HepG2 (cell line): ENCODE data around the gene STN1. TPM values are rescaled to one million over a fixed set of nuclear protein-coding genes. Genes with fewer than 3 reads are reported as not detected.

ENCODE experiments used
- ZNF30 ChIP-seq: sonication (generic); formaldehyde crosslinking; IDR thresholded peaks from 2 replicates; pipeline ENCODE4 v1.5.0; 2020; ENCODE audit warnings: mild to moderate bottlenecking, missing genetic modification reagents
- ZNF333 ChIP-seq: sonication (generic); formaldehyde crosslinking; IDR thresholded peaks from 2 replicates; pipeline ENCODE4 v1.4.0; 2020; ENCODE audit warnings: mild to moderate bottlenecking, missing genetic modification reagents, borderline replicate concordance
- polyA plus RNA-seq, 8 experiments: library from polyadenylated mRNA; depleted of rRNA in 3 of 8; stranded (reverse) in 7 of 8; unstranded in 1 of 8; fragments of >200 nt; fragmentation: Illumina TruSeq in 4 of 8; extraction: Trizol in 4 of 8; gene quantifications; 2 replicates each; pipeline versions ENCODE4 v1.2.1 to v1.2.3, GENCODE V29; 2011 to 2016; ENCODE audit warnings: low read depth in 4 of 8, missing spikeins in 1 of 8, mixed read lengths in 1 of 8; ENCODE audit not compliant: insufficient read depth in 1 of 8
- total RNA-seq, 5 experiments: library from RNA; depleted of rRNA; stranded (reverse); fragments of >200 nt; fragmentation: Illumina TruSeq; extraction: Trizol; gene quantifications; 2 replicates each; pipeline ENCODE4 v1.2.3, GENCODE V29; 2016; ENCODE audit warnings: low read depth in 1 of 5
- TF ChIP-seq, protein P1 (sequence below): sonication (generic); formaldehyde crosslinking; IDR thresholded peaks from 2 replicates; pipeline ENCODE4 v1.8.1; 2023; ENCODE audit warnings: missing genetic modification reagents, inconsistent platforms, borderline replicate concordance
- TF ChIP-seq, protein P2 (sequence below): sonication (generic); formaldehyde crosslinking; IDR thresholded peaks from 2 replicates; pipeline ENCODE4 v1.5.0; 2020; ENCODE audit warnings: missing genetic modification reagents
- TF ChIP-seq, protein P3 (sequence below): sonication (generic); formaldehyde crosslinking; IDR thresholded peaks from 2 replicates; pipeline ENCODE4 v1.4.0; 2020; ENCODE audit warnings: missing genetic modification reagents
- TF ChIP-seq, protein P4 (sequence below): IDR thresholded peaks from 2 replicates; pipeline ENCODE4 v1.6.1; 2018; ENCODE audit warnings: missing genetic modification reagents
- TF ChIP-seq, protein P5 (sequence below): sonication (generic); formaldehyde crosslinking; IDR thresholded peaks from 2 replicates; pipeline ENCODE4 v1.4.0; 2020; ENCODE audit warnings: missing genetic modification reagents, borderline replicate concordance
- TF ChIP-seq, protein P6 (sequence below): IDR thresholded peaks from 2 replicates; pipeline ENCODE4 v1.4.0; 2020; ENCODE audit warnings: mild to moderate bottlenecking, missing genetic modification reagents
- TF ChIP-seq, protein P7 (sequence below): IDR thresholded peaks from 2 replicates; pipeline ENCODE4 v1.6.1; 2016; ENCODE audit warnings: mild to moderate bottlenecking
- TF ChIP-seq, protein P8 (sequence below): sonication (generic); formaldehyde crosslinking; IDR thresholded peaks from 2 replicates; pipeline ENCODE4 v1.5.1; 2020; ENCODE audit warnings: mild to moderate bottlenecking, missing genetic modification reagents

The STN1 gene
- total and polyA plus RNA-seq, 2 of the 13 experiments (the other 11 are each of a cell fraction or from before 2014, with no cell fraction given): 17.6 to 22.7 TPM

DNA sequence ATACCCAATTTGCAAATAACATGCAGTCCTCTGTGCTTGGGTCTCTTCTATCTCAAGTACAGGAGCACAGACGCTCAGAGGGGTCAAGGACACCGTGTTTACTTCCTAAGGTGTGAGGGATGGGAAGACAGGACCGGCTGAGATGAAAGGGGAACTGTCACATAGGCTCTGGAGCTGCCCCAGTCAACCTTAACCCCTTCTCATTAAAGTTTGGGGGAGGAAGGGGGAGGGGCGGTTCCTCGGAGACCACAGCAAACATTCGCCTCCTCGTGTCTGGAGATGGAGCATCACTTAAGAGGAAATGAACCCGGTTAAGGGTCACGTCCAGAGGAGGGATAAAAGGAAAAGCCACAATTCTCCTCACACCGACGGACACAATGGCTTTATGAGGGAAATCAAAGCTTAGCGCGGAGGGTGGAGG, 63.7 kb downstream of the STN1 start (continued):
- TF ChIP-seq, protein P1, sequence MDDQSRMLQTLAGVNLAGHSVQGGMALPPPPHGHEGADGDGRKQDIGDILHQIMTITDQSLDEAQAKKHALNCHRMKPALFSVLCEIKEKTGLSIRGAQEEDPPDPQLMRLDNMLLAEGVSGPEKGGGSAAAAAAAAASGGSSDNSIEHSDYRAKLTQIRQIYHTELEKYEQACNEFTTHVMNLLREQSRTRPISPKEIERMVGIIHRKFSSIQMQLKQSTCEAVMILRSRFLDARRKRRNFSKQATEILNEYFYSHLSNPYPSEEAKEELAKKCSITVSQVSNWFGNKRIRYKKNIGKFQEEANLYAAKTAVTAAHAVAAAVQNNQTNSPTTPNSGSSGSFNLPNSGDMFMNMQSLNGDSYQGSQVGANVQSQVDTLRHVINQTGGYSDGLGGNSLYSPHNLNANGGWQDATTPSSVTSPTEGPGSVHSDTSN (CRISPR knock-in tag): no peak
- TF ChIP-seq, protein P2, sequence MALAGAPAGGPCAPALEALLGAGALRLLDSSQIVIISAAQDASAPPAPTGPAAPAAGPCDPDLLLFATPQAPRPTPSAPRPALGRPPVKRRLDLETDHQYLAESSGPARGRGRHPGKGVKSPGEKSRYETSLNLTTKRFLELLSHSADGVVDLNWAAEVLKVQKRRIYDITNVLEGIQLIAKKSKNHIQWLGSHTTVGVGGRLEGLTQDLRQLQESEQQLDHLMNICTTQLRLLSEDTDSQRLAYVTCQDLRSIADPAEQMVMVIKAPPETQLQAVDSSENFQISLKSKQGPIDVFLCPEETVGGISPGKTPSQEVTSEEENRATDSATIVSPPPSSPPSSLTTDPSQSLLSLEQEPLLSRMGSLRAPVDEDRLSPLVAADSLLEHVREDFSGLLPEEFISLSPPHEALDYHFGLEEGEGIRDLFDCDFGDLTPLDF (CRISPR knock-in tag): no peak
- TF ChIP-seq, protein P3, sequence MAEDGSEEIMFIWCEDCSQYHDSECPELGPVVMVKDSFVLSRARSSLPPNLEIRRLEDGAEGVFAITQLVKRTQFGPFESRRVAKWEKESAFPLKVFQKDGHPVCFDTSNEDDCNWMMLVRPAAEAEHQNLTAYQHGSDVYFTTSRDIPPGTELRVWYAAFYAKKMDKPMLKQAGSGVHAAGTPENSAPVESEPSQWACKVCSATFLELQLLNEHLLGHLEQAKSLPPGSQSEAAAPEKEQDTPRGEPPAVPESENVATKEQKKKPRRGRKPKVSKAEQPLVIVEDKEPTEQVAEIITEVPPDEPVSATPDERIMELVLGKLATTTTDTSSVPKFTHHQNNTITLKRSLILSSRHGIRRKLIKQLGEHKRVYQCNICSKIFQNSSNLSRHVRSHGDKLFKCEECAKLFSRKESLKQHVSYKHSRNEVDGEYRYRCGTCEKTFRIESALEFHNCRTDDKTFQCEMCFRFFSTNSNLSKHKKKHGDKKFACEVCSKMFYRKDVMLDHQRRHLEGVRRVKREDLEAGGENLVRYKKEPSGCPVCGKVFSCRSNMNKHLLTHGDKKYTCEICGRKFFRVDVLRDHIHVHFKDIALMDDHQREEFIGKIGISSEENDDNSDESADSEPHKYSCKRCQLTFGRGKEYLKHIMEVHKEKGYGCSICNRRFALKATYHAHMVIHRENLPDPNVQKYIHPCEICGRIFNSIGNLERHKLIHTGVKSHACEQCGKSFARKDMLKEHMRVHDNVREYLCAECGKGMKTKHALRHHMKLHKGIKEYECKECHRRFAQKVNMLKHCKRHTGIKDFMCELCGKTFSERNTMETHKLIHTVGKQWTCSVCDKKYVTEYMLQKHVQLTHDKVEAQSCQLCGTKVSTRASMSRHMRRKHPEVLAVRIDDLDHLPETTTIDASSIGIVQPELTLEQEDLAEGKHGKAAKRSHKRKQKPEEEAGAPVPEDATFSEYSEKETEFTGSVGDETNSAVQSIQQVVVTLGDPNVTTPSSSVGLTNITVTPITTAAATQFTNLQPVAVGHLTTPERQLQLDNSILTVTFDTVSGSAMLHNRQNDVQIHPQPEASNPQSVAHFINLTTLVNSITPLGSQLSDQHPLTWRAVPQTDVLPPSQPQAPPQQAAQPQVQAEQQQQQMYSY (CRISPR knock-in tag): no peak
- TF ChIP-seq, protein P4, sequence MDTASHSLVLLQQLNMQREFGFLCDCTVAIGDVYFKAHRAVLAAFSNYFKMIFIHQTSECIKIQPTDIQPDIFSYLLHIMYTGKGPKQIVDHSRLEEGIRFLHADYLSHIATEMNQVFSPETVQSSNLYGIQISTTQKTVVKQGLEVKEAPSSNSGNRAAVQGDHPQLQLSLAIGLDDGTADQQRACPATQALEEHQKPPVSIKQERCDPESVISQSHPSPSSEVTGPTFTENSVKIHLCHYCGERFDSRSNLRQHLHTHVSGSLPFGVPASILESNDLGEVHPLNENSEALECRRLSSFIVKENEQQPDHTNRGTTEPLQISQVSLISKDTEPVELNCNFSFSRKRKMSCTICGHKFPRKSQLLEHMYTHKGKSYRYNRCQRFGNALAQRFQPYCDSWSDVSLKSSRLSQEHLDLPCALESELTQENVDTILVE (CRISPR knock-in tag): 0 out of 2 replicates have a peak, but pooled peaks have one; percentile 47
- TF ChIP-seq, protein P5, sequence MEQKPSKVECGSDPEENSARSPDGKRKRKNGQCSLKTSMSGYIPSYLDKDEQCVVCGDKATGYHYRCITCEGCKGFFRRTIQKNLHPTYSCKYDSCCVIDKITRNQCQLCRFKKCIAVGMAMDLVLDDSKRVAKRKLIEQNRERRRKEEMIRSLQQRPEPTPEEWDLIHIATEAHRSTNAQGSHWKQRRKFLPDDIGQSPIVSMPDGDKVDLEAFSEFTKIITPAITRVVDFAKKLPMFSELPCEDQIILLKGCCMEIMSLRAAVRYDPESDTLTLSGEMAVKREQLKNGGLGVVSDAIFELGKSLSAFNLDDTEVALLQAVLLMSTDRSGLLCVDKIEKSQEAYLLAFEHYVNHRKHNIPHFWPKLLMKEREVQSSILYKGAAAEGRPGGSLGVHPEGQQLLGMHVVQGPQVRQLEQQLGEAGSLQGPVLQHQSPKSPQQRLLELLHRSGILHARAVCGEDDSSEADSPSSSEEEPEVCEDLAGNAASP: peak; percentile 80; the same call in 1 of the 2 replicates
- TF ChIP-seq, protein P6, sequence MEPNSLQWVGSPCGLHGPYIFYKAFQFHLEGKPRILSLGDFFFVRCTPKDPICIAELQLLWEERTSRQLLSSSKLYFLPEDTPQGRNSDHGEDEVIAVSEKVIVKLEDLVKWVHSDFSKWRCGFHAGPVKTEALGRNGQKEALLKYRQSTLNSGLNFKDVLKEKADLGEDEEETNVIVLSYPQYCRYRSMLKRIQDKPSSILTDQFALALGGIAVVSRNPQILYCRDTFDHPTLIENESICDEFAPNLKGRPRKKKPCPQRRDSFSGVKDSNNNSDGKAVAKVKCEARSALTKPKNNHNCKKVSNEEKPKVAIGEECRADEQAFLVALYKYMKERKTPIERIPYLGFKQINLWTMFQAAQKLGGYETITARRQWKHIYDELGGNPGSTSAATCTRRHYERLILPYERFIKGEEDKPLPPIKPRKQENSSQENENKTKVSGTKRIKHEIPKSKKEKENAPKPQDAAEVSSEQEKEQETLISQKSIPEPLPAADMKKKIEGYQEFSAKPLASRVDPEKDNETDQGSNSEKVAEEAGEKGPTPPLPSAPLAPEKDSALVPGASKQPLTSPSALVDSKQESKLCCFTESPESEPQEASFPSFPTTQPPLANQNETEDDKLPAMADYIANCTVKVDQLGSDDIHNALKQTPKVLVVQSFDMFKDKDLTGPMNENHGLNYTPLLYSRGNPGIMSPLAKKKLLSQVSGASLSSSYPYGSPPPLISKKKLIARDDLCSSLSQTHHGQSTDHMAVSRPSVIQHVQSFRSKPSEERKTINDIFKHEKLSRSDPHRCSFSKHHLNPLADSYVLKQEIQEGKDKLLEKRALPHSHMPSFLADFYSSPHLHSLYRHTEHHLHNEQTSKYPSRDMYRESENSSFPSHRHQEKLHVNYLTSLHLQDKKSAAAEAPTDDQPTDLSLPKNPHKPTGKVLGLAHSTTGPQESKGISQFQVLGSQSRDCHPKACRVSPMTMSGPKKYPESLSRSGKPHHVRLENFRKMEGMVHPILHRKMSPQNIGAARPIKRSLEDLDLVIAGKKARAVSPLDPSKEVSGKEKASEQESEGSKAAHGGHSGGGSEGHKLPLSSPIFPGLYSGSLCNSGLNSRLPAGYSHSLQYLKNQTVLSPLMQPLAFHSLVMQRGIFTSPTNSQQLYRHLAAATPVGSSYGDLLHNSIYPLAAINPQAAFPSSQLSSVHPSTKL (CRISPR knock-in tag): peak; percentile 92
- 0 out of 2 replicates have a peak, but pooled peaks have one; percentile 40 for TF ChIP-seq ZNF333
- TF ChIP-seq, protein P7, sequence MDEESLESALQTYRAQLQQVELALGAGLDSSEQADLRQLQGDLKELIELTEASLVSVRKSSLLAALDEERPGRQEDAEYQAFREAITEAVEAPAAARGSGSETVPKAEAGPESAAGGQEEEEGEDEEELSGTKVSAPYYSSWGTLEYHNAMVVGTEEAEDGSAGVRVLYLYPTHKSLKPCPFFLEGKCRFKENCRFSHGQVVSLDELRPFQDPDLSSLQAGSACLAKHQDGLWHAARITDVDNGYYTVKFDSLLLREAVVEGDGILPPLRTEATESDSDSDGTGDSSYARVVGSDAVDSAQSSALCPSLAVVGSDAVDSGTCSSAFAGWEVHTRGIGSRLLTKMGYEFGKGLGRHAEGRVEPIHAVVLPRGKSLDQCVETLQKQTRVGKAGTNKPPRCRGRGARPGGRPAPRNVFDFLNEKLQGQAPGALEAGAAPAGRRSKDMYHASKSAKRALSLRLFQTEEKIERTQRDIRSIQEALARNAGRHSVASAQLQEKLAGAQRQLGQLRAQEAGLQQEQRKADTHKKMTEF (CRISPR knock-in tag): peak; percentile 78
- TF ChIP-seq, protein P8, sequence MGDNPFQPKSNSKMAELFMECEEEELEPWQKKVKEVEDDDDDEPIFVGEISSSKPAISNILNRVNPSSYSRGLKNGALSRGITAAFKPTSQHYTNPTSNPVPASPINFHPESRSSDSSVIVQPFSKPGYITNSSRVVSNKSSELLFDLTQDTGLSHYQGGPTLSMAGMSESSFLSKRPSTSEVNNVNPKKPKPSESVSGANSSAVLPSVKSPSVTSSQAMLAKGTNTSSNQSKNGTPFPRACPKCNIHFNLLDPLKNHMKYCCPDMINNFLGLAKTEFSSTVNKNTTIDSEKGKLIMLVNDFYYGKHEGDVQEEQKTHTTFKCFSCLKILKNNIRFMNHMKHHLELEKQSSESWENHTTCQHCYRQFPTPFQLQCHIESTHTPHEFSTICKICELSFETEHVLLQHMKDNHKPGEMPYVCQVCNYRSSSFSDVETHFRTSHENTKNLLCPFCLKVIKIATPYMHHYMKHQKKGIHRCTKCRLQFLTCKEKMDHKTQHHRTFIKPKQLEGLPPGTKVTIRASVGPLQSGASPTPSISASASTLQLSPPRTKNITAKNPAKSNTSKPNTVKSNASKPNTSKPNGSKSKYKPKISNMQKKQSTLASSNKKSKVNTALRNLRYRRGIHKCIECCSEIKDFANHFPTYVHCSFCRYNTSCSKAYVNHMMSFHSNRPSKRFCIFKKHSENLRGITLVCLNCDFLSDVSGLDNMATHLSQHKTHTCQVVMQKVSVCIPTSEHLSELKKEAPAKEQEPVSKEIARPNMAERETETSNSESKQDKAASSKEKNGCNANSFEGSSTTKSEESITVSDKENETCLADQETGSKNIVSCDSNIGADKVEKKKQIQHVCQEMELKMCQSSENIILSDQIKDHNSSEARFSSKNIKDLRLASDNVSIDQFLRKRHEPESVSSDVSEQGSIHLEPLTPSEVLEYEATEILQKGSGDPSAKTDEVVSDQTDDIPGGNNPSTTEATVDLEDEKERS (CRISPR knock-in tag): 0 out of 2 replicates have a peak, but pooled peaks have one; percentile 42
- no peak for TF ChIP-seq ZNF30 (CRISPR knock-in tag)
